ENCODE measurements around the gene SEMG2. TPM values are rescaled to one million over a fixed set of nuclear protein-coding genes. Genes with fewer than 3 reads are reported as not detected.

Gene SEMG2
- total RNA-seq, result not detected in 2 replicates

GRCh38 chr20:45221076-45221475 lies at the start of gene SEMG2:
SEMG2 (plus strand) TSS chr20:45221373; CDS start chr20:45221390, 17 bp downstream.
- Mint-ChIP-seq H3K36me3 (ENCODE audit: low read depth) (no peaks in the 10 kb centered on the region), H3K4me1 (no peaks in the 10 kb centered on the region), H3K27ac (no peak within 1 kb of the TSS), H3K9me3 (peaks cover 3% of the 10 kb centered on the region), H3K27me3 (peaks cover 19% of the 10 kb centered on the region), H3K4me3 (no peak within 1 kb of the TSS)
- TF ChIP-seq CTCF (IDR thresholded peaks at IDR 0.05), result no peak
- ATAC-seq (ENCODE audit: low read depth), result no peak
- POLR2A ChIA-PET, result no interaction called here
- CTCF ChIA-PET, result no interaction called here
- DNase-seq, result no peak
- intact Hi-C loops (cut with micrococcal nuclease), result no loop called here

- Mint-ChIP-seq H3K4me1 (no peaks in the 10 kb centered on the region), H3K4me3 (no peak overlapping the region), H3K27ac (no peak overlapping the region), H3K9me3 (peaks cover 4% of the 10 kb centered on the region), H3K36me3 (ENCODE audit: low read depth) (no peaks in the 10 kb centered on the region), H3K27me3 (peaks cover 22% of the 10 kb centered on the region)
- intact Hi-C loops (cut with micrococcal nuclease), result no loop called here
- ChIA-PET POLR2A (no interaction called here), CTCF (no interaction called here)
- no peak for TF ChIP-seq CTCF (IDR thresholded peaks at IDR 0.05)
- DNase-seq (no peak), ATAC-seq (ENCODE audit: low read depth) (no peak)
Measured at GRCh38 chr20:45173522-45173921, 47.7 kb upstream of the SEMG2 start.

GRCh38 chr20:45174434-45175364 lies 46.5 kb upstream of the SEMG2 start, which contains the start of gene PI3:
PI3 (plus strand) TSS chr20:45174902; CDS start chr20:45174923, 21 bp downstream.
- peaks cover 27% of the 10 kb centered on the region for H3K27me3 Mint-ChIP-seq
- intact Hi-C loops (cut with micrococcal nuclease), result no loop called here
- TF ChIP-seq CTCF (IDR thresholded peaks at IDR 0.05), result no peak
- no peaks in the 10 kb centered on the region for H3K4me1 Mint-ChIP-seq
- no peaks in the 10 kb centered on the region for H3K36me3 Mint-ChIP-seq (ENCODE audit: low read depth)
- peaks cover 4% of the 10 kb centered on the region for H3K9me3 Mint-ChIP-seq
- H3K27ac Mint-ChIP-seq, result no peak within 1 kb of the TSS
- ChIA-PET CTCF (no interaction called here), POLR2A (no interaction called here)
- ATAC-seq (ENCODE audit: low read depth) (no peak), DNase-seq (no peak)
- no peak within 1 kb of the TSS for H3K4me3 Mint-ChIP-seq

- ATAC-seq (ENCODE audit: low read depth), result no peak
- CTCF ChIA-PET, result no interaction called here
Measured at GRCh38 chr20:45176526-45177267, 44.5 kb upstream of the SEMG2 start.

More at GRCh38 chr20:45176526-45177267, 44.5 kb upstream of the SEMG2 start:
- no peak for TF ChIP-seq CTCF (IDR thresholded peaks at IDR 0.05)
- no peak for DNase-seq
- Mint-ChIP-seq H3K36me3 (ENCODE audit: low read depth) (no peaks in the 10 kb centered on the region), H3K4me1 (no peaks in the 10 kb centered on the region), H3K4me3 (no peak overlapping the region), H3K9me3 (no peaks in the 10 kb centered on the region), H3K27me3 (peaks cover 17% of the 10 kb centered on the region), H3K27ac (no peak overlapping the region)
- intact Hi-C loops (cut with micrococcal nuclease), result no loop called here
- POLR2A ChIA-PET, result no interaction called here
